Brain microvascular endothelial cell (primary cell): ENCODE results near the gene BRCA1.

Source experiments
- DNase-seq: peaks from one replicate; pipeline ENCODE4 v3.0.0-alpha.2; 2020
- H3K27ac ChIP-seq: fragments of 250-450 bp; sonication (Bioruptor Pico); 2 replicates; pipeline ENCODE4 v1.5.1; 2020; ENCODE audit warnings: mild to moderate bottlenecking, moderate library complexity
- H3K27me3 ChIP-seq: fragments of 250-450 bp; sonication (Bioruptor Pico); replicated peaks from 2 replicates; pipeline ENCODE4 v1.5.1; 2020; ENCODE audit warnings: mild to moderate bottlenecking
- H3K36me3 ChIP-seq: fragments of 250-450 bp; sonication (Bioruptor Pico); replicated peaks from 2 replicates; pipeline ENCODE4 v1.5.1; 2020; ENCODE audit warnings: mild to moderate bottlenecking
- H3K4me3 ChIP-seq: 2 replicates; pipeline ENCODE4 v1.5.1; 2011; ENCODE audit warnings: low read depth, mild to moderate bottlenecking, control low read depth, low read length, moderate library complexity
- in situ Hi-C: cut with HindIII; loops from 2 replicates; pipeline ENCODE4 v1.10.0; 2017; ENCODE audit warnings: low sequenced_read_pairs, low pct_ligation_motif_present
- TF ChIP-seq, protein P1 (sequence below): IDR thresholded peaks from 2 replicates; pipeline ENCODE4 v1.5.1; 2011; ENCODE audit warnings: low read depth, mild to moderate bottlenecking, moderate library complexity, low read length, control low read depth, inconsistent platforms; ENCODE audit errors: missing control alignments

Gene BRCA1

GRCh38 chr17:43043307-43043706 is 81.9 kb downstream of the BRCA1 start:
- TF ChIP-seq, protein P1, sequence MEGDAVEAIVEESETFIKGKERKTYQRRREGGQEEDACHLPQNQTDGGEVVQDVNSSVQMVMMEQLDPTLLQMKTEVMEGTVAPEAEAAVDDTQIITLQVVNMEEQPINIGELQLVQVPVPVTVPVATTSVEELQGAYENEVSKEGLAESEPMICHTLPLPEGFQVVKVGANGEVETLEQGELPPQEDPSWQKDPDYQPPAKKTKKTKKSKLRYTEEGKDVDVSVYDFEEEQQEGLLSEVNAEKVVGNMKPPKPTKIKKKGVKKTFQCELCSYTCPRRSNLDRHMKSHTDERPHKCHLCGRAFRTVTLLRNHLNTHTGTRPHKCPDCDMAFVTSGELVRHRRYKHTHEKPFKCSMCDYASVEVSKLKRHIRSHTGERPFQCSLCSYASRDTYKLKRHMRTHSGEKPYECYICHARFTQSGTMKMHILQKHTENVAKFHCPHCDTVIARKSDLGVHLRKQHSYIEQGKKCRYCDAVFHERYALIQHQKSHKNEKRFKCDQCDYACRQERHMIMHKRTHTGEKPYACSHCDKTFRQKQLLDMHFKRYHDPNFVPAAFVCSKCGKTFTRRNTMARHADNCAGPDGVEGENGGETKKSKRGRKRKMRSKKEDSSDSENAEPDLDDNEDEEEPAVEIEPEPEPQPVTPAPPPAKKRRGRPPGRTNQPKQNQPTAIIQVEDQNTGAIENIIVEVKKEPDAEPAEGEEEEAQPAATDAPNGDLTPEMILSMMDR: no peak
- H3K36me3 ChIP-seq: no peaks in the 10 kb centered on the region
- in situ Hi-C loops: no loop called here

DNA sequence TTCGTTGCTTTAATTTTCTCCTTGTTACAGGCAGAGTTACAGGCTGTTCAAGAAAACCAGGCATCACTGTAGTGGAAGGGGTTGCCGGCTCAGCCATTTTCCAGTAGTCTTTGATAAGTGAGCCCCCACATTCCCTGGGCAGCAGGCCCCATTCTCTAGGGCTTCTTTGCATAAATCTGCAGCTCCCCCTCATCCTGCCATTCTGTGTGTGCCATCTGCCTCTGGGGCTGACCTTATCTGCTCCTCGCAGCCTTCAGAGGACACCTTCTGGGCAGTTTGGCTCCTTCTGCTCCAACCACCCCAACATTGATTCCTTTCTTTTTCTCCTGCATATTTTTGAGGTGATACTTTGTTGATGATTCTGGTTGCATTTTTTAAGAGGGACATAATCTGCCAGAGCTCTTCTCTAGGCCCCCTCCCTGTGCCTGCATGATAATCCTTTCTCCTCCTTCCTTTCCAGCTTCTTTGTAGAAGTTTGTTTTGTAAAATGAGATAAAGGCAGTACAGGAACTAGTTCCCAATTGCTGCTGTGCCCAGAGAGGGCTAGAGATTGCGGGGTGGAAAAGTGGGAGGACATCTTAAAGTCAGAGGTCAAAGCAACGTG is 83.0 kb downstream of the BRCA1 start:
- DNase-seq: no peak
- H3K36me3 ChIP-seq: no peaks in the 10 kb centered on the region
- in situ Hi-C loops: no loop called here
- no peak overlapping the region for H3K27ac ChIP-seq
- TF ChIP-seq, protein P1: no peak
- no peak overlapping the region for H3K4me3 ChIP-seq
- H3K27me3 ChIP-seq: no peaks in the 10 kb centered on the region

More at GRCh38 chr17:43043307-43043706, 81.9 kb downstream of the BRCA1 start:
- Histone ChIP-seq H3K4me3 (no peak overlapping the region), H3K27me3 (no peaks in the 10 kb centered on the region), H3K27ac (no peak overlapping the region)
- no peak for DNase-seq

GRCh38 chr17:43040655-43041054 is 84.5 kb downstream of the BRCA1 start:
- Histone ChIP-seq H3K36me3 (no peaks in the 10 kb centered on the region), H3K27me3 (no peaks in the 10 kb centered on the region), H3K4me3 (no peak overlapping the region), H3K27ac (no peak overlapping the region)
- TF ChIP-seq, protein P1: no peak
- in situ Hi-C loops: no loop called here
- DNase-seq: no peak

DNA sequence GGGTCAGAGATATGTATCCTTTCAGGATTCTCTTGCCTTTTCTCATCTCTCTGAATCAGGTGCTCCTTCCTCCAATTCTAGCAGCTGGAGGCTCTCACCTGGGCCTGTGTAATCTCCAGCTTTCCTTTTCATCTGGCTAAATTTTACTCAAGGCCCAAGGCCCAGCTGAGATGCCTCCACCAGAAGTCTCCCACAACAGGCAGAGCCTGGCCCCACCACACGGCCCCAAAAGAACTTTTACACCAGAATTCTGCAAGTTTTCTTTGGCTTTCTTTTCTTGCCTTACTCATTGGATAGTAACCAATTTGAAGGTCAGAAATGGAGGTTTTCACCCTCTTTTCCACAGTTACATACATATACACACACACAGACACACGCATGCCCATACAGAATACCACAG is 85.5 kb downstream of the BRCA1 start:
- DNase-seq: no peak
- TF ChIP-seq, protein P1: no peak
- H3K36me3 ChIP-seq: no peaks in the 10 kb centered on the region
- in situ Hi-C loops: no loop called here
- no peaks in the 10 kb centered on the region for H3K27me3 ChIP-seq
- H3K4me3 ChIP-seq: no peak overlapping the region
- H3K27ac ChIP-seq: no peak overlapping the region

- in situ Hi-C loops: no loop called here
- H3K36me3 ChIP-seq: no peaks in the 10 kb centered on the region
- TF ChIP-seq, protein P1: no peak
- no peaks in the 10 kb centered on the region for H3K27me3 ChIP-seq
- no peak overlapping the region for H3K4me3 ChIP-seq
- DNase-seq: no peak
- no peak overlapping the region for H3K27ac ChIP-seq
Observed at GRCh38 chr17:43034894-43035293, 90.3 kb downstream of the BRCA1 start.
